HepG2 (cell line): ENCODE measurements around the gene KIF17. TPM values are rescaled to one million over a fixed set of nuclear protein-coding genes. Genes with fewer than 3 reads are reported as not detected.
A peak's percentile ranks its signal among the peaks of the same experiment; 100 is the strongest.

Source experiments
- CREB1 ChIP-seq, 2 experiments: fragments of 450-650 bp in 1 of 2; IDR thresholded peaks; 2 replicates each; pipeline ENCODE4 v1.6.1; 2016 to 2017; ENCODE audit warnings: control low read depth in 1 of 2, mild to moderate bottlenecking in 1 of 2, missing compliant biosample characterization in 1 of 2, missing genetic modification characterization in 1 of 2
- ERF ChIP-seq: IDR thresholded peaks from 2 replicates; pipeline ENCODE4 v1.6.1; 2018; ENCODE audit warnings: missing biosample characterization, missing genetic modification reagents
- FOXP1 ChIP-seq, 2 experiments: fragments of 450-650 bp in 1 of 2; IDR thresholded peaks; 2 replicates each; pipeline ENCODE4 v1.6.1; 2017 to 2018; ENCODE audit warnings: antibody characterized with exemption in 1 of 2
- HCFC1 ChIP-seq: fragments of 150-350 bp; IDR thresholded peaks from 2 replicates; pipeline ENCODE4 v1.6.1; 2014; ENCODE audit warnings: low read depth, low read length
- HNF1A ChIP-seq, 2 experiments: sonication (generic) in 1 of 2; formaldehyde crosslinking in 1 of 2; IDR thresholded peaks; 2 replicates each; pipeline versions ENCODE4 v1.4.0 to v1.6.1; 2016 to 2020; ENCODE audit warnings: borderline replicate concordance in 1 of 2, low read depth in 1 of 2, mild to moderate bottlenecking in 1 of 2, missing genetic modification reagents in 1 of 2
- HNF4A ChIP-seq: sonication (generic); formaldehyde crosslinking; IDR thresholded peaks from 2 replicates; pipeline ENCODE4 v1.4.0; 2020; ENCODE audit warnings: missing genetic modification reagents
- HOXD1 ChIP-seq: sonication (generic); formaldehyde crosslinking; IDR thresholded peaks from 2 replicates; pipeline ENCODE4 v1.5.0; 2020; ENCODE audit warnings: missing genetic modification reagents
- PBX3 ChIP-seq: sonication (generic); formaldehyde crosslinking; IDR thresholded peaks from 2 replicates; pipeline ENCODE4 v1.8.1; 2023; ENCODE audit warnings: missing genetic modification reagents, inconsistent platforms, borderline replicate concordance
- SAFB2 ChIP-seq: sonication (generic); formaldehyde crosslinking; IDR thresholded peaks from 2 replicates; pipeline ENCODE4 v1.5.1; 2020; ENCODE audit warnings: missing genetic modification reagents, low read depth, mild to moderate bottlenecking, borderline replicate concordance
- SCMH1 ChIP-seq: sonication (generic); formaldehyde crosslinking; IDR thresholded peaks from 2 replicates; pipeline ENCODE4 v1.9.0; 2021; ENCODE audit warnings: missing genetic modification reagents, mild to moderate bottlenecking, borderline replicate concordance
- ZNF660 ChIP-seq: sonication (generic); formaldehyde crosslinking; IDR thresholded peaks from 2 replicates; pipeline ENCODE4 v1.5.1; 2020; ENCODE audit warnings: mild to moderate bottlenecking, low read depth, missing genetic modification reagents, borderline replicate concordance
- ZNF687 ChIP-seq: sonication (generic); formaldehyde crosslinking; IDR thresholded peaks from 2 replicates; pipeline ENCODE4 v1.5.1; 2020; ENCODE audit warnings: mild to moderate bottlenecking, missing genetic modification reagents, moderate library complexity
- polyA plus RNA-seq, 8 experiments: library from polyadenylated mRNA; depleted of rRNA in 3 of 8; stranded (reverse) in 7 of 8; unstranded in 1 of 8; fragments of >200 nt; fragmentation: Illumina TruSeq in 4 of 8; extraction: Trizol in 4 of 8; gene quantifications; 2 replicates each; pipeline versions ENCODE4 v1.2.1 to v1.2.3, GENCODE V29; 2011 to 2016; ENCODE audit warnings: low read depth in 4 of 8, missing spikeins in 1 of 8, mixed read lengths in 1 of 8; ENCODE audit not compliant: insufficient read depth in 1 of 8
- total RNA-seq, 5 experiments: library from RNA; depleted of rRNA; stranded (reverse); fragments of >200 nt; fragmentation: Illumina TruSeq; extraction: Trizol; gene quantifications; 2 replicates each; pipeline ENCODE4 v1.2.3, GENCODE V29; 2016; ENCODE audit warnings: low read depth in 1 of 5
- TF ChIP-seq, protein P1 (sequence below): sonication (generic); formaldehyde crosslinking; IDR thresholded peaks from 2 replicates; pipeline ENCODE4 v1.5.1; 2020; ENCODE audit warnings: missing genetic modification reagents, mild to moderate bottlenecking, borderline replicate concordance

Gene KIF17
- total and polyA plus RNA-seq, 2 of the 13 experiments (the other 11 are each of a cell fraction or from before 2014, with no cell fraction given): 0.24 to 0.44 TPM

- TF ChIP-seq HCFC1 (no peak), SCMH1 (CRISPR knock-in tag) (no peak), ZNF660 (no peak), ERF (CRISPR knock-in tag) (no peak), FOXP1 (IDR thresholded peaks at IDR 0.05) (no peak), FOXP1 (CRISPR knock-in tag; IDR thresholded peaks at IDR 0.05) (no peak), HNF4A (peak; percentile 79), ZNF687 (CRISPR knock-in tag) (peak; percentile 43), PBX3 (CRISPR knock-in tag) (no peak), SAFB2 (CRISPR knock-in tag) (no peak), HNF1A (IDR thresholded peaks at IDR 0.05; ENCODE audit: low read depth) (no peak), HNF1A (CRISPR knock-in tag; IDR thresholded peaks at IDR 0.05; ENCODE audit: borderline replicate concordance) (no peak), CREB1 (IDR thresholded peaks at IDR 0.05) (no peak), CREB1 (CRISPR knock-in tag; IDR thresholded peaks at IDR 0.05) (no peak), HOXD1 (CRISPR knock-in tag) (no peak)
- TF ChIP-seq, protein P1, sequence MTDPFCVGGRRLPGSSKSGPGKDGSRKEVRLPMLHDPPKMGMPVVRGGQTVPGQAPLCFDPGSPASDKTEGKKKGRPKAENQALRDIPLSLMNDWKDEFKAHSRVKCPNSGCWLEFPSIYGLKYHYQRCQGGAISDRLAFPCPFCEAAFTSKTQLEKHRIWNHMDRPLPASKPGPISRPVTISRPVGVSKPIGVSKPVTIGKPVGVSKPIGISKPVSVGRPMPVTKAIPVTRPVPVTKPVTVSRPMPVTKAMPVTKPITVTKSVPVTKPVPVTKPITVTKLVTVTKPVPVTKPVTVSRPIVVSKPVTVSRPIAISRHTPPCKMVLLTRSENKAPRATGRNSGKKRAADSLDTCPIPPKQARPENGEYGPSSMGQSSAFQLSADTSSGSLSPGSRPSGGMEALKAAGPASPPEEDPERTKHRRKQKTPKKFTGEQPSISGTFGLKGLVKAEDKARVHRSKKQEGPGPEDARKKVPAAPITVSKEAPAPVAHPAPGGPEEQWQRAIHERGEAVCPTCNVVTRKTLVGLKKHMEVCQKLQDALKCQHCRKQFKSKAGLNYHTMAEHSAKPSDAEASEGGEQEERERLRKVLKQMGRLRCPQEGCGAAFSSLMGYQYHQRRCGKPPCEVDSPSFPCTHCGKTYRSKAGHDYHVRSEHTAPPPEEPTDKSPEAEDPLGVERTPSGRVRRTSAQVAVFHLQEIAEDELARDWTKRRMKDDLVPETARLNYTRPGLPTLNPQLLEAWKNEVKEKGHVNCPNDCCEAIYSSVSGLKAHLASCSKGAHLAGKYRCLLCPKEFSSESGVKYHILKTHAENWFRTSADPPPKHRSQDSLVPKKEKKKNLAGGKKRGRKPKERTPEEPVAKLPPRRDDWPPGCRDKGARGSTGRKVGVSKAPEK (CRISPR knock-in tag): no peak
Measured at GRCh38 chr1:20713440-20713839, 4.4 kb downstream of the KIF17 start (continued).
